ENCODE results near the gene FTO.

The FTO gene

DNA sequence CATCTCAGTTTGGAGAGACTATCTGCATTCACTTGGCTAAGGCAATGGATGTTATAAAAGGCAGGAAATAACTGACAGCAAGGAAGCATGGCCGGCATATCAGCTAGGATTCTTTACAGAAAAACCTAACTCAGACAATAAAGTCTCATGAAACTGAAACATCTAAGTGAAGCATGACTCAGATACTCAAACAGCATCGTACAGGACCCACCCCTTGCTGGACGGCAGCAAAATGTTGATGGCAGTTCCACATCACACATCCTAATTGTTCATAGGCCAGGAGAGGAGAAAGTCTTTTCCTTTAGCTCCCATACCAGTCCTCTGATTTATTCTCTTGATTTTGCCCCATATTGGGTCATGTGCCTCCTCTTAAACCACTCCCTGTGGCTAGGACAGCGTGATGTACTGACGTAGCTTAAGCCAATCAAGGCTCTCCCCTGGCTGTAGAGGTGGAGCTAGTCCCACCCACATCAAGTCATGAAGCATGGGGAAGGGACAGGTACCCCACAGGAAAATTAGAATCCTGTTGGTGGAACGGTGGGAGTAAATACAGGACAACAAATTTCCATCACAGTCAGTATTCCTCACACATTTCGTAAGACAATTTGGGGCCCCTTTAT, 403.7 kb downstream of the FTO start:
- no peak for FAIRE-seq

DNA sequence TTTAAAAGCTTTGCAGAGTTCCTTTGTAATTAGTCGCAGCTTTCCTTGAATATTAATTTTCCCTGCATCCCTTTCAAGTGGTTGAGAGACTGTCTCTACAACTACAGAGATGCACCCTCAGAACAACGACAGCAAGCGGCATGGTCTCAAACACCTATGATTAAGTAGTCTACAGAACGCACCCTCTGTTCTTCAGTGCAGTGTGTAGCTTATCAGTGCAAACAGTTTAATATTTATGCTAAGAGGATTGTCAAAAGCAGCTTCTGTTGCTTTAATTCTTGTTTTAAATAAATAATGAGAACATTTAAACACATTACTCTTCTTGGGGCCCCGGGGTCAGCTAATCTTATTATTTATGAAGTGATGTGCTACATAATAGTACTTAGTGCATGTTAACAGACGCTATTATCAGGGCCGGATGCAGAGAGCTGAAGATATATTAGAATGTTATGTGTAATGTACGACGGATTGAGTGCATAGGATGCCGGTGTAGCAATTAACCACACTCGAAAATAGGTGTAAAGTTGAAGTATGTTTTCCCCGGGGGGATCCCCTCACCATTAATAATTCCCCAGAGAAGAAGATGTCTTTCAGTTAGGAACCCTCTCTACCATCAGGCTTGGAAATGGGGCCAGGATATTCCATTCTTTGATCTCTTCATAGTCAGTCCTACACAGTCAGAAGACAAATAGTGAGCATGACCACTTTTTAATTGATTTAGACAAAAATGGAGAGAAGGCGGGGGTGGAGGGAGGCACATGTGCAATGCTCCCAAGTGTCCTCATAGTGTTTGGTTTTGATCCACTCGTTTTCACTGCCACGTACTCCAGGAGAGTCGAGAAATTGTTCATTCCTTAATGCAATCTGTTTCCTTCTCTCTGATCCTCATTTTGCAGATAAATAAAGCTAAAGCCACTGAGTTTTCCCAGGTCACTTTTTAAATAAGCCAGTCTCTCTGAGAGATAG, 406.3 kb downstream of the FTO start:
- FAIRE-seq, result no peak

DNA sequence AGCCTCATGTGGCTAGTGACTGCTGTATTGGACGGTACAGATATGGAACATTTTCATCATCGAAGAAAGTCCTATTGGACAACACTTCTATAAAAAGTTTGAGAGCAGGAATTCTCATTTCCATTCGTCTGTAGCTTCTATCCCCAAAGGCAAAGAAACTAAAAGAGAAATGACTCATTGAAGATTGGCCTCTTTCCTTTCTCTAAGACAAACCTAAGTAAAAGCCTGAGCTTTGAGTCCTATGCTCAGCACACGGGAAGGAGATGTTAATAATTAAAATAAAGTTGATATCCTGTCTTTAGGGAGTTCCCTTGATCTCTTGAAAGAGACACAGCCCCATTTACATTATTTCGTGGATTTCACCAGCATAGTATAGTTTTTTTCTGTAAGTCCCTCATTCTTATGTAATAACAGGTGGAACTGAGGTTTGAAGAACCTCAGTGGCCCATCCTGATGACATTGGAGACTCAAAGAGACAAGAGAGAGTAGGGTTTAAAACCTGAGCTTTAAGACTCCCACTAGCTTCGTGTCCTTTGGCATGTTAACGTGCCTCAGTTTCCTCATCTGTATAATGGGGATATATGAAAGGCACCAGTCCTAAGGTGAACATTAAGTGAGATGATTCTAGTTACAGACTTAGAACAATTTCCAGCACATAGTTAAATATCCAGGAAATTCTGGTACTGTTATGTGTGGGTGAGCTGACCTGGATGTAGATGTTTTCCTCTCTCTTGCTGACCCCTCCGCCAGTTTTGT, 408.7 kb downstream of the FTO start:
- no peak for FAIRE-seq

GRCh38 chr16:54115558-54115957, 411.6 kb downstream of the FTO start:
- no peak for FAIRE-seq

- FAIRE-seq, result no peak
Observed at GRCh38 chr16:54116124-54116655, 412.2 kb downstream of the FTO start.

DNA sequence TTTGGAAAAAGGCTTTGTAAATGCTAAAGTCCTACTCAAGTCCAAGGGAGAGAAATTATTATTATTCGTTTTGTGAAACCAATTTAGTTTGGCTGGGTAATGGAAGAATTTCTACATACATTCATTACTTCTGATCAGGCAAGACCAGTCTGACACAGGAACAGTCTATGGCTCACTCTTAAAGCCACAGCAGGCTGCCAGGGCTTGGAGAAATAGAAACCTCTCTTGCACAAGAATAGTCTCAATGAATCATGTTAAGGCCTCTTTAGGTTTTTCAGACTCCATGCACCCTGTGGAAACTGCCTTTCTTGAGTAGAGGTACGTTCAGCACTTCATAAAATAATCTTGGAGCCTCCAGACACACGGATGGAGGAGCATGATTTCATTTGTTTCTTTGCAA, 414.9 kb downstream of the FTO start:
- FAIRE-seq, result no peak

DNA sequence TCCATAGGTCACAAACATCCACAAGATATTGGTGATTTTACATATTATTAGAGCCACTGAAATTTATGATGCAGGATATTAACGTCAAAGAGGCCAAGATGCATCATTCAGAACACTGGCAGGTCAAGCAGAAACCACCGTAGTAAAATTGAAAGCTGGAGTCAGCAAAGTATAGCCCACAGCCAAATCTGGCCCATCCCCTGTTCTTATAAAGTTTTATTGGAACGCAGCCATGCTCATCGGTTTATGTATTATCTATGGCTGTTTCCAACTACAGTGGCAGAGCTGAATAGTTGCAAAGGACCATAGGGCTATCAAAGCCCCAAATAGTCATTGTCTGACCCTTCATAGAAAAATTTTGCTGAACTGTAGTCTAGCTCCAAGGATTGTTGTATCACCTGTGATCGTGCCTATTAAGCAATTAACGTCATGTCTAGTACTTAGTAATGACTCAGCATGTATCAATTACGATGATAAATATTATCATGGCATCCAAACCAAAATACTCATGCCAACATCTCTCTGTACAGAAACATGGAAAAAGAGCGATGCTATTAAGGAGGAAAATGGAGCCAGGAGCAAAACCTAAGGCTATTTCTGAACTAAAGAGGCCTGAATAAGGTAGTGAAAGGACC, 417.0 kb downstream of the FTO start:
- no peak for FAIRE-seq

- FAIRE-seq, result no peak
Observed at GRCh38 chr16:54121539-54122295, 417.8 kb downstream of the FTO start.

DNA sequence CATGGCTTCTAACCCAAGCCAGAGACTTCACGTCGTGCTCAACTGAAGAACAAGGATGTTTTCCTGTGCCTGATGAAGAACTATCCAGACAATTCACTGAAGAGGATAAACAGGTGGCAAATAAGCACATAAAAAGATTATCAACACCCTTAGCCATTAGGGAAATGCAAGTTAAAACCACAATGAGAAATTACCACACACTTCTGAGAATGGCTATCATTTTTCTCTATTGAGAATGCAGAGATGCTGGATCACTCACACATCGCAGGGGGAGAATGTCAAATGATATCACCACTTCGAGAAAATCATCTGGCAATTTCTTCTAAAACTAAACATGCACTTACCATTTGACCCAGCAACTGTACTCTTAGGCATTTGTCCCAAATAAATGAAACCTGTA, 419.8 kb downstream of the FTO start:
- no peak for FAIRE-seq

GRCh38 chr16:54125751-54126655, 422.0 kb downstream of the FTO start:
- no peak for FAIRE-seq

DNA sequence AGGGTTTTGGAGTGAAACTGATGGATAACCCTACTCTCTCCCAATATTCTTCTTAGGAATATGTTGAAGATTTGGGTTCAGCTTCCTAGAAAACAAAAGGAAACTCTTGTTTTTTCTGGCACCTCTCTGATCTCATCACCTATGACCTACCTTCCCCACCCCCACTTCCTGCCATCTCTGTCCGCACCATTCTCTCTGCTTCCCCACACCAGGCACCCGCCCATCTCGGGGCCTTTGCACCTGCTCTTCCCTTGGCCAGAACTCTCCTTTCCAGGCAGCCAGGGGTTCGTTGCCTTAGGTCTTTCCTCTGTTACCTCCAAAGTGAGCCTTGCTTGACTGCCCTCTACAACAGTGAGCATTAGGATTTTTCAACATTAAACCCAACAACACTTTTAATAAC, 423.0 kb downstream of the FTO start:
- no peak for FAIRE-seq

GRCh38 chr16:54128629-54129234, 424.8 kb downstream of the FTO start:
- no peak for FAIRE-seq

- FAIRE-seq, result no peak
Observed at GRCh38 chr16:54129810-54130209, 425.9 kb downstream of the FTO start.

GRCh38 chr16:54135361-54136275, 431.7 kb downstream of the FTO start:
- FAIRE-seq, result no peak

GRCh38 chr16:54136276-54136625, 432.3 kb downstream of the FTO start:
- no peak for FAIRE-seq

DNA sequence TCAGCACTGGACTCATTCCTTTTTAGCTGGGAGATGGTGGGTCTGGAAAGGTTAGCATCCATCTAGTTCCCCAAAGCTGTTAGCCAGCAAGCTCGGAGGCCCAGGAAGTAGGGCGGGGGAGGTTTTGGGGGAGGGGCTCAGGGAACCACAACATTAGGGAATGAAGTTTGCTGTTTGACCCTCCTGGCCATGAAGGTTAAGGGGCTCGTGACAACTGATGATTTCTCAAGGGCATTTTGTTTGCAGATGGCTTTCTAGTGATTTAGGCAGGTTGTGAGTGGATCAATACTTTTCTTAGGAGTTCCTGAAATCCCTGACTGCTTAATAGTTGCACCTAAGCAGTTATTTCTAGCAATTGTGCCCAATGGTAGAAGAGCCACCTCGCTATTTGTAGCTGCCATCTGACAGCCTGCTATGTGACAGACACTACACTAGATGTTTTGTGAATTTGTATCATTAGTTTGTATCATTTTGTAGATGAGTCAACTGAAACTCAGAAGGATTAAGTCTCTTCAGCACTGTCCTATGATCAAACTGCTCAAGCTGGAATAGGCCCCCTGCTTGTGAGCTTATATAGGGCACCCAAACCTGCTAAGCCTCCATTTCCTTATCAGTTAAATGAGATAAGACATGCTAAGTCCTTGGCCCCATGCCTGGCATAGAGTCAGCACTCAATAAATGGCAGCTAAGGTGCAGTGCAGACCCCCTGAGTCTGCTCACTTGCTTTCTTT, 436.3 kb downstream of the FTO start:
- FAIRE-seq, result no peak

- no peak for FAIRE-seq
Observed at GRCh38 chr16:54140788-54141136, 436.8 kb downstream of the FTO start.

DNA sequence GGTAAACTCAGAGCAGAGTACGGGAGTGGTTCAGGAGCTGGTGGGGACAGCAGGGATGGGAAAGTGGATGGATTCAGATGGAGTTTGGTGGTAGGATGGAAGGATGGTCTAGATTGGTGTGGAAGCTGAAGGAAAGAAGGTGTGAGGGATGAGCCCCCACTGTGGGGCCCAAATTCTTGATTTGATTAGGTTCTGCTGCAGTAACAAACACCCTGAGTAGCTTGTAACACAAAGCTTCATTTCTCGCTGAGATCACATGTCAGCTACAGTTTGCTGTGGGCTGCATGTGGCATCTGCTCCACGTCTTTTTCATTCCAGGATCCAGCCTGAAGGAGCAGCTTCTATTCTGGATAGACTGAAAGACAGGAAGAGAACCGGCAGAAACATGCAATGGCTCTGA, 438.8 kb downstream of the FTO start:
- FAIRE-seq, result no peak

- no peak for FAIRE-seq
Observed at GRCh38 chr16:54143410-54143809, 439.5 kb downstream of the FTO start.

Data from islet of Langerhans (tissue), 1 donor.